ENCODE data around the gene NCAPG2. TPM values are rescaled to one million over a fixed set of nuclear protein-coding genes. Genes with fewer than 3 reads are reported as not detected.

Gene NCAPG2
- total RNA-seq, 4 donors from 2014 or later: 6.7 to 8.3 (median 7.7) TPM

DNA sequence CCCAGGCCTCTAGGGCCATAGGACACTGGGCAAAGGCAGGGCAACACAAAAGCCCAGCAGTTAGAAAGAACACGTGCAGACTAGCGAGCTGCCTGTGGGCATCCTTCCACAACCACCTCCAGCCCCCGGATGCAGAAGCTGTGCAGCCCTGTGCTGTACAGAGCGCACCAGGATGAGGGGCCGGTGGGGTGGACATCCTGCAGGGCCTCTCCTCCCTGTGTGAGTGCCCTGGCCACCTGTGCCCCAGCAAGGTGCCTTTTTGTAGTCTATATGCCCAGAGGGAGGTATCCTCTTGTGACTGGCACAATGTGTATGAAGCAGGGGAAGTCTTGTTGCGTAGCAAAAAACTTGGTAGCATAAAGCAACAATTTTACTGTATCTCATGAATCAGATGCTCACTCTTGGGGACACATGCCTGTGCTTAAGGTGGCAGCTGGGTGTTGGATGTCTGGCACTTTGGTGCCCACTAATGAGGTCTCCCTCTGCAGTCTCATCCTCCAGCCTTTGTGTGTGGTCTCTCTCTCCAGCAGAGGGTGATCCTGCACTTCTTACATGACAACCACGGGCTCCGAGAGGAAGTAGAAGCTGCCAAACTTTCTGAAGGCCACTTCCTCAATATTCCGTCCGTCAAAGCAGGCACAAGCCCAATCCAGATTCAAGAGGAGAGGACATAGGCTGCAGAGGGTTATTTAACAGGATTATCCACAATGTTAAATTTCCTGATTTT lies 8.7 kb downstream of the NCAPG2 start:
- peak; percentile 61 to 74 for DNase-seq
- no peak overlapping the region for H3K4me3 ChIP-seq (replicated peaks in 1 of 3)
- no peak for TF ChIP-seq POLR2A (IDR thresholded peaks at IDR 0.05)
- peak in 5 of 6 experiments; percentile 28 to 84 (median 76) for TF ChIP-seq CTCF (IDR thresholded peaks at IDR 0.05)
- H3K36me3 ChIP-seq: no peaks in the 10 kb centered on the region
- 56 to 60% methylated on average over 10 of the region's 10 CpGs for WGBS, 2 donors
- intact Hi-C loops (cut with DNase I): no loop called here
- H3K27ac ChIP-seq: peak overlapping the region in 1 of 3 donors; percentile 36
- H3K4me1 ChIP-seq: peaks cover 0 to 5% of the 10 kb centered on the region in 2 donors
- no peaks in the 10 kb centered on the region for H3K9me3 ChIP-seq
- no peaks in the 10 kb centered on the region for H3K27me3 ChIP-seq

DNA sequence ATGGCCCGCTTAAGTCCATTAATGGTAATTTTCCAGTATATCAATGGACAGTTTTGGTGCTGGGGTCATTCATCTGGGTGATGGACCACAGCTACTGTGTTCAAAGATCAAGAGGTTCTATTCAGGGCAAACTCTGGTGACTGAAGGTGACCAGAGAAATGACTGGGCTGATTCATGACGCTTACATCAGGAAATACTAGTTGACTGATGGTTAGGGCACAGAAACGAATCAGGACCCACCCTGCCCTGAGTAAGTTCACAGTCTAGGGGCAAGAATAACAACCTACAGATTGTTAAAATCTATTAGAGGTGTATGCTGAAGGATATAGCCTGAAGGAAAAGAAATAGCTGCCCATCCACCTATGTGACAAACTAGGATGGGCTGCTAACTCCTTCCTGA lies 9.5 kb downstream of the NCAPG2 start:
- TF ChIP-seq POLR2A (IDR thresholded peaks at IDR 0.05) (no peak), CTCF (IDR thresholded peaks at IDR 0.05) (no peak)
- peaks cover 0 to 5% of the 10 kb centered on the region in 2 donors for H3K4me1 ChIP-seq
- intact Hi-C loops (cut with DNase I): no loop called here

GRCh38 chr7:158694650-158695049 lies 10.0 kb downstream of the NCAPG2 start:
- WGBS, 2 donors: 79 to 93% methylated on average over 6 of the region's 6 CpGs
- no peak overlapping the region for H3K27ac ChIP-seq
- H3K27me3 ChIP-seq: no peaks in the 10 kb centered on the region
- H3K4me1 ChIP-seq: peaks cover 0 to 5% of the 10 kb centered on the region in 2 donors
- peaks cover 0 to 5% of the 10 kb centered on the region in 2 donors for H3K36me3 ChIP-seq
- no peak overlapping the region for H3K4me3 ChIP-seq (replicated peaks in 1 of 3)
- intact Hi-C loops (cut with DNase I): no loop called here
- no peaks in the 10 kb centered on the region for H3K9me3 ChIP-seq
- TF ChIP-seq POLR2A (IDR thresholded peaks at IDR 0.05) (no peak), CTCF (IDR thresholded peaks at IDR 0.05) (no peak)
- no peak for DNase-seq

More for the DNA sequence above, 9.5 kb downstream of the NCAPG2 start:
- 65% methylated on average over 3 of the region's 3 CpGs for WGBS, 2 donors
- H3K36me3 ChIP-seq: peaks cover 0 to 4% of the 10 kb centered on the region in 2 donors
- H3K27me3 ChIP-seq: no peaks in the 10 kb centered on the region
- no peak overlapping the region for H3K4me3 ChIP-seq (replicated peaks in 1 of 3)
- no peak for DNase-seq
- no peaks in the 10 kb centered on the region for H3K9me3 ChIP-seq
- H3K27ac ChIP-seq: no peak overlapping the region

- WGBS, 2 donors: 97 to 99% methylated on average over 2 of the region's 2 CpGs
- DNase-seq: no peak
- intact Hi-C loops (cut with DNase I): no loop called here
- Histone ChIP-seq H3K4me1 (no peaks in the 10 kb centered on the region), H3K9me3 (no peaks in the 10 kb centered on the region), H3K36me3 (peaks cover 0 to 16% of the 10 kb centered on the region in 2 donors), H3K27ac (no peak overlapping the region), H3K27me3 (no peaks in the 10 kb centered on the region), H3K4me3 (replicated peaks in 1 of 3) (no peak overlapping the region)
- no peak for TF ChIP-seq POLR2A (IDR thresholded peaks at IDR 0.05)
These were observed 15.1 kb downstream of the NCAPG2 start for GRCh38 chr7:158689488-158689887.

DNA sequence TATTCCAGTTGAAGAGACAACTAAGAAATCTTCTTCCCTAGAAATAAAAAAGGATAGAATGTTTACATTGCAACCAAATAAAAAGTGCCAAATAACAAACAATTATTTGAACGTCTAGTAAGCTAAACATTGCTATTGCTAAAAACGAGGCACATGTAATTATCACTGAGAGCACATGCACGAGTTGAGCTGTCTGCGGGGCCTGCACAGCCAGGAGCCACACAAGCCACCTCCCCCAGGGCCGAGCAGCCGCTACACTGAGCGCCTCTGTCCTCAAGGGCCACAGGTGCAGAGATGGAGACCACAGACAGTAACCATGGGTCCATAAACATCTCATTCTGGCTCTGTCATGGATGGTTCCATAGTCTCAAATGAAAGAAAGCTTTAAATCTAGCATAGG lies 17.2 kb downstream of the NCAPG2 start:
- no peak overlapping the region for H3K4me3 ChIP-seq (replicated peaks in 1 of 3)
- TF ChIP-seq CTCF (IDR thresholded peaks at IDR 0.05) (no peak), POLR2A (IDR thresholded peaks at IDR 0.05) (no peak)
- intact Hi-C loops (cut with DNase I): no loop called here
- 94 to 96% methylated on average over 7 of the region's 7 CpGs for WGBS, 2 donors
- no peak for DNase-seq
- H3K27ac ChIP-seq: no peak overlapping the region
- H3K27me3 ChIP-seq: no peaks in the 10 kb centered on the region
- H3K4me1 ChIP-seq: no peaks in the 10 kb centered on the region
- H3K36me3 ChIP-seq: peaks cover 0 to 16% of the 10 kb centered on the region in 2 donors
- no peaks in the 10 kb centered on the region for H3K9me3 ChIP-seq
